Activated naive CD8-positive, alpha-beta T cell treated with anti-CD3 and anti-CD28 coated beads, Interleukin-2, amount 10 ng/mL, durations not matched to agents 7 days and 5 days (primary cell): ENCODE data around the gene OR2M3. TPM values are rescaled to one million over a fixed set of nuclear protein-coding genes. Genes with fewer than 3 reads are reported as not detected.

Experiments
- ATAC-seq: fragments of 150-1000 bp; cut with Tn5 transposase; one replicate; pipeline ENCODE4 v1.10.0; 2021; ENCODE audit warnings: low read depth, moderate library complexity
- POLR2A ChIA-PET: fragments of 350-600 bp; sonication (Branson Sonifier 250); formaldehyde crosslinking; loops from one replicate; lab custom pipeline; 2021; ENCODE audit warnings: antibody characterized with exemption; lab: Charles Lee
- DNase-seq: peaks from one replicate; pipeline ENCODE4 v3.0.0; 2021
- H3K27ac Mint-ChIP-seq: one replicate; pipeline ENCODE4 v1.8.0; 2022; ENCODE audit warnings: mild to moderate bottlenecking, mixed read lengths
- H3K27me3 Mint-ChIP-seq: one replicate; pipeline ENCODE4 v1.8.0; 2022; ENCODE audit warnings: mild to moderate bottlenecking, moderate library complexity, mixed read lengths
- H3K36me3 Mint-ChIP-seq: one replicate; pipeline ENCODE4 v1.8.0; 2021; ENCODE audit warnings: mild to moderate bottlenecking, mixed read lengths
- H3K4me1 Mint-ChIP-seq: one replicate; pipeline ENCODE4 v1.8.0; 2021; ENCODE audit warnings: mixed read lengths
- H3K4me3 Mint-ChIP-seq: one replicate; pipeline ENCODE4 v1.8.0; 2022; ENCODE audit warnings: mild to moderate bottlenecking, moderate library complexity, mixed read lengths
- H3K9me3 Mint-ChIP-seq: one replicate; pipeline ENCODE4 v1.8.0; 2021; ENCODE audit warnings: mixed read lengths
- total RNA-seq, 2 experiments: library from RNA; stranded (reverse); gene quantifications; one replicate each; pipeline ENCODE4 v1.2.3, GENCODE V29; 2021

The OR2M3 gene, protein sequence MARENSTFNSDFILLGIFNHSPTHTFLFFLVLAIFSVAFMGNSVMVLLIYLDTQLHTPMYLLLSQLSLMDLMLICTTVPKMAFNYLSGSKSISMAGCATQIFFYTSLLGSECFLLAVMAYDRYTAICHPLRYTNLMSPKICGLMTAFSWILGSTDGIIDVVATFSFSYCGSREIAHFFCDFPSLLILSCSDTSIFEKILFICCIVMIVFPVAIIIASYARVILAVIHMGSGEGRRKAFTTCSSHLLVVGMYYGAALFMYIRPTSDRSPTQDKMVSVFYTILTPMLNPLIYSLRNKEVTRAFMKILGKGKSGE
- not detected for total RNA-seq

DNA sequence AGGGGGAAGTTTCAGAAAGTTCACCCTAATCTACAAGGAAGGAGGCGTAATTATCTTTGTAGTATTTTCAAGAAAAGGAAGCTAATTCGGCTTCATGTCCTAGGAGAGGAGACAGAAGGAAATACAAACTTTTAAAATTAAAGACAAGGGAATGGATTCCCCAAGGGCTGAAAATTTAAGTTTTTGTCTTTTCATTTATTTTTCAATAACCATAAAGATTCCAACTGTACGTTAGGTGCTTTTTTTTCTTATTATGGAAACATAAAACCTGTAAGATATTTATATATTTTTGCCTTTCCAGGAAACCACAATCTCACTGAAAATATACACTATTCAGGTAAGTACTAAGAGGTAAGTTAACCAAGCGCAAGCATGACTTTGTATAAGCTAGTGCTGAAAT is at the start of gene OR2M3:
Gene OR2M3, plus strand, starts transcription at position 301 of the 400 bp plus-strand sequence. CDS start 5,803 bp downstream, outside the sequence.
- no peak for DNase-seq
- Mint-ChIP-seq H3K4me1 (no peaks in the 10 kb centered on the region), H3K4me3 (no peak within 1 kb of the TSS), H3K36me3 (no peaks in the 10 kb centered on the region), H3K9me3 (peaks cover 4% of the 10 kb centered on the region), H3K27me3 (no peaks in the 10 kb centered on the region), H3K27ac (no peak within 1 kb of the TSS)
- POLR2A ChIA-PET, result no interaction called here
- ATAC-seq, result no peak

DNA sequence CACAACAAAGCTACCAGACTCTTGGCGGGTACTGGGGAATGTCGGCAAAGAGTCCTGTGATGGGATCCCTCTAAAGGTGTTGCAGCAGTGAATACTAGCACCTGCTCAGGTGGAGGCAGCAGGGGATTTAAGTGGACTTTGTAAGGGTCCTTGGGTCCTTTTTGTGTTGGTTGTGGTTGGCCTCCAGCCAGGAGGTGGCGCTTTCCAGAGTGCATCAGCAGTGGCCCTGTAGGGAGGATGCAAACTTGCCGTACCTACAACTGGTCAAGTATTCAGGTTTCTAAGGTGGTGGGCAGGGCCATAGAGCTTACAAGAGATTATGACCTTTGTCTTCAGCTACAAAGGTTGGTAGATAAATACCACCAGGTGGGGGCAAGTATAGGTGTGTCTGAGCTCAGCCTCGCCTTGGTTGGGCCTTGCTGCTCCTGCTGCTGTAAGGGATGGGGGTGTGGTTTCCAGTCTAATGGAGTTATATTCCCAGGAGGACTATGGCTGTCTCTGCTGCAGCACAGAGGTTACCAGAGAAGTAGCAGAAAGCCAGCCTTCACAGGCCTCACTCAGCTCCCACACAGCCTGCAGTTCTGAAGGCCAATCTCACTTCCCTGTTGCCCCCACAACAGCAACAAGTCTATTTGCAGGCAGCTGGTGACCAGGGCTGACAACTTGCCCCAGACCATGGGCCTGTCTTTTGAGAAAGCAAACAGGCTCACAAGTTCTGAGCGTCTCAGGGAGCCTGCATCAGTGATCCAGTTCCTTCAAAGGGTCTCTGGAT is 44.8 kb upstream of the OR2M3 start:
- POLR2A ChIA-PET, result no interaction called here
- Mint-ChIP-seq H3K27me3 (no peaks in the 10 kb centered on the region), H3K9me3 (peaks cover 7% of the 10 kb centered on the region), H3K27ac (no peak overlapping the region), H3K4me3 (no peak overlapping the region), H3K36me3 (no peaks in the 10 kb centered on the region), H3K4me1 (no peaks in the 10 kb centered on the region)
- ATAC-seq, result no peak
- no peak for DNase-seq

DNA sequence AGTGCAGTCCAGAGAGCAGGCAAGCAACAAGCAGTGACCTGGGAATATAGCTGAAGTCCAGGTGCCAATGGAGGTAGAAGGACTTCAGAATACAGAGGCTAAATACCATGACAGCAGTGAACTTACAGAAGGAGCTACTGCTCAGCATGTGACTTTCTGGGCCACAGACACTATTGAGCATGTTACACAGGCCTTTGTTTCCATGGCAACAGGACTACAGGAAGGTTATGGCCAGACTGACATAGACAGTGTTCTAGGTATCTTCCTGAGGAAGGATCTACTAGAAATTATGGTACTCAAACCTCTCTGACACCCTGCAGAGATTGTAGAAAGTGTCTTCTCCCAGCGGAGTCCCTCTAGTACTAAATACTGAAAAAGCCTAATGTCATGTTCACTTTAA is 41.1 kb upstream of the OR2M3 start:
- POLR2A ChIA-PET, result no interaction called here
- Mint-ChIP-seq H3K27ac (no peak overlapping the region), H3K9me3 (peaks cover 2% of the 10 kb centered on the region), H3K36me3 (no peaks in the 10 kb centered on the region), H3K4me1 (no peaks in the 10 kb centered on the region), H3K4me3 (no peak overlapping the region), H3K27me3 (no peaks in the 10 kb centered on the region)
- ATAC-seq (no peak), DNase-seq (no peak)

DNA sequence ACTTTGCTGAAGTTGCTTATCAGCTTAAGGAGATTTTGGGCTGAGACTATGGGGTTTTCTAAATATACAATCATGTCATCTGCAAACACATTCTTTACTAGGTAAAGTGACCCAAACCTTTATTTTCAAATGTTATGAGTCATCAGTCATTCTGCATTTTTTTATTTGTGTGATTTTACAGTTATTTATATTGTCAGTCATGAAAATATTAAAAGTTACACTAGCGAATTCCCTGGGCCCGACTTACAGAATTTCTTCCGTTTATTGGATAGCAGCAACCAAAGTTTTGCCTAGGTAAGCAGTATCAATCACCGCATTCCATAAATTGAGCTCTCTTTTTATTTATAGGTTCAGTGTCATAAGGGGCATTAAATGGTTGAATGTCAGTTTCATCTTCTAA is 38.3 kb upstream of the OR2M3 start:
- no peak overlapping the region for H3K4me3 Mint-ChIP-seq
- H3K27me3 Mint-ChIP-seq, result no peaks in the 10 kb centered on the region
- H3K27ac Mint-ChIP-seq, result no peak overlapping the region
- H3K9me3 Mint-ChIP-seq, result peaks cover 2% of the 10 kb centered on the region
- POLR2A ChIA-PET, result no interaction called here
- no peaks in the 10 kb centered on the region for H3K4me1 Mint-ChIP-seq
- ATAC-seq (no peak), DNase-seq (no peak)
- H3K36me3 Mint-ChIP-seq, result no peaks in the 10 kb centered on the region

DNA sequence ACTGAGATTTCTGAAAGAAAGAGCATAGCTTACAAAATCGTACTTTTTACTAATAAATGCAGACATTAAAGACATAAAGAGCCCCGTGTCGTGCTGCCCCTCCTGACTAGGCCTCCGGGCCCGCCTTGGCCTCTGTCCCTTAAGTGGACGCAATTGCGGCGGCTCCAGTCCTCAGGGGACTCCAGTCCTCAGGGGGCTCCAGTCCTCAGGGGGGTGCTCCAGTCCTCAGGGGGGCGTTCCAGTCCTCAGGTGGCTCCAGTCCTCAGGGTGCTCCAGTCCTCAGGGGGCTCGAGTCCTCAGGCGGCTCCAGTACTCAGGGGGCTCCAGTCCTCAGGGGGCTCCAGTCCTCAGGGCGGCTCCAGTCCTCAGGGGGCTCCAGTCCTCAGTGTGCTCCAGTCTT is 33.0 kb upstream of the OR2M3 start:
- Mint-ChIP-seq H3K9me3 (peaks cover 3% of the 10 kb centered on the region), H3K4me1 (no peaks in the 10 kb centered on the region), H3K4me3 (no peak overlapping the region), H3K27me3 (no peaks in the 10 kb centered on the region), H3K27ac (no peak overlapping the region), H3K36me3 (no peaks in the 10 kb centered on the region)
- DNase-seq (no peak), ATAC-seq (no peak)
- POLR2A ChIA-PET, result no interaction called here

DNA sequence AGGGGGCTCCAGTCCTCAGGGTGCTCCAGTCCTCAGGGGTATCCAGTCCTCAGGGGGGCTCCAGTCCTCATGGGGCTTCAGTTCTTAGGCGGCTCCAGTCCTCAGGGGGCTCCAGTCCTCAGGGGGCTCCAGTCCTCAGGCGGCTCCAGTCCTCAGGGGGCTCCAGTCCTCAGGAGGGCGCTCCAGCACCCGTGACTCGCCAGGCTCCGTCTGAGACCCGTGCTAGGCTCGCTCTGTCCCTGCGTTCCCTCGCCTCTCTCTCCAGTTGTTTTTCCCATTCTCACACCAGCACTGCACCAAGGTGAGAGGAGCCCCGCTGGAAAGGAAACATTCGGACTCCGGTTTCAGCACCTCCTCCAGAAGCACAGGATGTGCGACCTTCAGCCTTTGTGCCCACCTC is 31.9 kb upstream of the OR2M3 start:
- H3K27ac Mint-ChIP-seq, result no peak overlapping the region
- no peak overlapping the region for H3K4me3 Mint-ChIP-seq
- ATAC-seq (no peak), DNase-seq (no peak)
- no peaks in the 10 kb centered on the region for H3K27me3 Mint-ChIP-seq
- POLR2A ChIA-PET, result no interaction called here
- no peaks in the 10 kb centered on the region for H3K4me1 Mint-ChIP-seq
- peaks cover 2% of the 10 kb centered on the region for H3K9me3 Mint-ChIP-seq
- no peaks in the 10 kb centered on the region for H3K36me3 Mint-ChIP-seq

DNA sequence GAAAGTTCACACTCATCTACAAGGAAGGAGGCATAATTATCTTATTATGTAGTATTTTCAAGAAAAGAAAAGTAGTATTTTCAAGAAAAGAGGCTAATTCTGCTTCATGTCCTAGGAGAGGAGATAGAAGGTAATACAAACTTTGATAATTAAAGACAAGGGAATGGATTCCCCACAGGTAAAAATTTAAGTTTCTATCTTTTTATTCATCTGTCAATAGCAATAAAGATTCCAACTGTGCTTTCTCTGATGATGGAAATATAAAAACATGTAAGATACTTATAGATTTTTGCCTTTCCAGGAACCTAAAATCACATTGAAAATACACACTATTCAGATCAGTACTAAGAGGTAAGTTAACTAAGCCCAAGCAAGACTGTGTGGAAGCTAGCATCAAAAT is 22.5 kb upstream of the OR2M3 start, which contains the start of gene OR2M2:
Gene OR2M2, plus strand, starts transcription at position 301 of the 400 bp plus-strand sequence. CDS start 5,165 bp downstream, outside the sequence.
- Mint-ChIP-seq H3K36me3 (no peaks in the 10 kb centered on the region), H3K4me3 (no peak within 1 kb of the TSS), H3K9me3 (no peaks in the 10 kb centered on the region), H3K4me1 (no peaks in the 10 kb centered on the region), H3K27ac (no peak within 1 kb of the TSS), H3K27me3 (no peaks in the 10 kb centered on the region)
- DNase-seq, result no peak
- POLR2A ChIA-PET, result no interaction called here
- ATAC-seq, result no peak

DNA sequence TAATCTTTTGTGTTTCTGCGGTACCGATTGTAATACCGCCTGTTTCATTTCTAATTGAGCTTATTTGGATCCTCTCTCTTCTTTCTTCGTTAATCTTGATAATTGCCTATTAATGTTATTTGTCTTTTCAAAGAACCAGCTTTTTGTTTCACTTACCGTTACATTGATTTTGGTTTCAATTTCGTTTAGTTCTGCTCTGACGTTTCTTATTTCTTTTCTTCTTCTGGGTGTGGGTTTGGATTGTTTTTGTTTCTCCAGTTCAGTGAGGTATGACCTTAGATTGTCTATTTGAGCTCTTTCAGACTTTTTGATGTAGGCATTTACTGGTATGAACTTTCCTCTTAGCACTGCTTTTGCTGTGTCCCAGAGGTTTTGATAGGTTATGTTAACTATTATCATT is 13.1 kb upstream of the OR2M3 start:
- Mint-ChIP-seq H3K27me3 (no peaks in the 10 kb centered on the region), H3K4me1 (no peaks in the 10 kb centered on the region), H3K9me3 (peaks cover 9% of the 10 kb centered on the region), H3K36me3 (no peaks in the 10 kb centered on the region), H3K27ac (no peak overlapping the region), H3K4me3 (no peak overlapping the region)
- DNase-seq (no peak), ATAC-seq (no peak)
- POLR2A ChIA-PET, result no interaction called here

DNA sequence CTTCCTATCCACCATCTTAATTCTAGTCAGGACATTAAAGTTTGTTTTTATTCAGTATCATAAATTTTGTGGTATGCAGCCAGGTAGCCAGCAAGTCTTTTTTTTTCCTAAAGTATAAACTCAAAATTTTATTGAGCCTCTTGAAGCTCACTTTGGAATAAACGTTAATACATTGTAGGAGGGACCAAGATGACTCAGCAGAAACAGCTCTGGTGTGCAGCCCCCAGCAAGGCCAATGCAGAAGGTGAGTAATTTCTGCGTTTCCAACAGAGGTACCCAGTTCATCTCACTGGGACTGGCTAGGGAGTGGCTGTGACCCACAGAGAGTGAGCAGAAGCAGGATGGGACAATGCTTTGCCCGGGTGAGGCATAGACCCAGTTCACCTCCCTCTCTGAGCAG is 9.7 kb upstream of the OR2M3 start:
- H3K4me1 Mint-ChIP-seq, result no peaks in the 10 kb centered on the region
- H3K4me3 Mint-ChIP-seq, result no peak overlapping the region
- no peak for DNase-seq
- H3K27me3 Mint-ChIP-seq, result no peaks in the 10 kb centered on the region
- H3K9me3 Mint-ChIP-seq, result peaks cover 4% of the 10 kb centered on the region
- H3K27ac Mint-ChIP-seq, result no peak overlapping the region
- POLR2A ChIA-PET, result no interaction called here
- no peaks in the 10 kb centered on the region for H3K36me3 Mint-ChIP-seq
- ATAC-seq, result no peak

DNA sequence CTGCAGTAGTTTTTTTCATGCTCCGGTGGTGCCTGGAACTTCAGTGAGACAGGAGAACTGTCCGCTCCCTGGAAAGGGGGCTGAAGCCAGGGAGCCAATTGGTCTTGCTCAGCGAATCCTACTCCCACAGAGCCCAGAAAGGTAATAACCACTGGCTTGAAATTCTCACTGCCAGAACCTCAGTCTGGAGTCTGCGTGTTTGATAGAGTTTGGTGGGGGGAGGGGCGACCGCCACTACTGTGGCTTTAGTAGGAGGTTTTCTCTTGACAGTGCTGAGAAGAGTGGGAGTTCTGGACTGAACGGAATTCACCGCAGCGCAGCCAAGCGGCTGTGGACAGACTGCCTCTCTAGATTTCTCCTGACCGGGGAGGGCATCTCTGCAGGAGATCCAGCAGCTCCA is 8.0 kb upstream of the OR2M3 start:
- Mint-ChIP-seq H3K27me3 (no peaks in the 10 kb centered on the region), H3K27ac (no peak overlapping the region)

DNA sequence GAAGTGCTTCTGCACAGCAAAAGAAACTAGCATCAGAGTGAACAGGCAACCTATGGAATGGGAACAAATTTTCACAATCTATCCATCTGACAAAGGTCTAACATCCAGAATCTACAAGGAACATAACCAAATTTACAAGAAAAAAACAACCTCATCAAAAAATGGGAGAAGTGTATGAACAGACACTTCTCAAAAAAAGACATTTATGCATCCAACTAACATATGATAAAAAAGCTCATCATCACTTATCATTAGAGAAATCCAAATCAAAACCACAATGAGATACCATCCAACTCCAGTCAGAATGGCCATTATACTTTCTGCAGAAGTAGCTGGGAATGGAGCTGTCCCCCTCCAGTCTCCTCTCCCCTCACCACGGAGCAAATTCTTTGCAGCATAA is 2.9 kb upstream of the OR2M3 start:
- Mint-ChIP-seq H3K27ac (no peak overlapping the region), H3K9me3 (peaks cover 5% of the 10 kb centered on the region), H3K4me3 (no peak overlapping the region), H3K27me3 (no peaks in the 10 kb centered on the region), H3K4me1 (no peaks in the 10 kb centered on the region), H3K36me3 (no peaks in the 10 kb centered on the region)
- POLR2A ChIA-PET, result no interaction called here
- ATAC-seq, result no peak
- DNase-seq, result no peak

More for the DNA sequence above, 8.0 kb upstream of the OR2M3 start:
- no peak overlapping the region for H3K4me3 Mint-ChIP-seq
- no peaks in the 10 kb centered on the region for H3K36me3 Mint-ChIP-seq
- H3K4me1 Mint-ChIP-seq, result no peaks in the 10 kb centered on the region
- H3K9me3 Mint-ChIP-seq, result peaks cover 7% of the 10 kb centered on the region
- DNase-seq (no peak), ATAC-seq (no peak)
- POLR2A ChIA-PET, result no interaction called here

DNA sequence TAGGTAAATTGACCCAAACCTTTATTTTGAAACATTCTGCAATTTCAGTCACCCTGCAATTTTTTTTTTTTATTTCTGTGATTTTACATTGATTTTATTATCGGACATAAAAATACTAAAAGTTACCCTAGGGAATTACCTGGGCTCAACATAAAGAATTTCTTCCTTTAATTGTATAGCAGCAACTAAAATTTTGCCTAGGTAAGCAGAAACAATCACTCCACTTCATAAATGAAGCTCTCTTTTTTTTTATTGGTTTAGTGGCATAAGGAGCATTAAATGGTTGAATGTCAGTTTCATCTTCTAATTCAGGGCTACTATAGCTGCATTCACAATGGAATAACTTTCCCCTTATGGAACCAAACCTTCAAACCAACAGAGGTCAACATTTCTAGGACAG is 18.8 kb downstream of the OR2M3 start:
- POLR2A ChIA-PET, result no interaction called here
- H3K9me3 Mint-ChIP-seq, result no peaks in the 10 kb centered on the region
- no peaks in the 10 kb centered on the region for H3K27me3 Mint-ChIP-seq
- H3K4me1 Mint-ChIP-seq, result no peaks in the 10 kb centered on the region
- DNase-seq (no peak), ATAC-seq (no peak)
- H3K36me3 Mint-ChIP-seq, result no peaks in the 10 kb centered on the region
- no peak overlapping the region for H3K4me3 Mint-ChIP-seq
- H3K27ac Mint-ChIP-seq, result no peak overlapping the region

DNA sequence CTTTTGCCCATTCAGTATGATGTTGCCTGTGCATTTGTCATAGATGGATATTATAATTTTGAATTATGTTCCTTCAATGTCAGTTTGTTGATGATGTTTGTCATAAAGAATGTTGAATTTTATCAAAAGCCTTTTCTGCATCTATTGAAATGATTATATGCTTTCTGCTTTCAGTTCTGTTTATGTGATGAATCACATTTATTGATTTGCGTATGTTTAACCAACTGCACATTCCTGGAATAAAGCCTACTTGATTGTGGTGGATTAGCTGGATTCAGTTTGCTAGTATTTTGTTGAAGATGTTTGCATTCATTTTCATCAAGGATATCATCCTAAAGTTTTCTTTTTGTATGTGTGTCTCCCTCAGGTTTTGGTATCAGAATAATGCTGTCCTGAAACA is 28.5 kb downstream of the OR2M3 start:
- Mint-ChIP-seq H3K36me3 (no peaks in the 10 kb centered on the region), H3K27ac (no peak overlapping the region), H3K9me3 (no peaks in the 10 kb centered on the region), H3K4me3 (no peak overlapping the region), H3K4me1 (no peaks in the 10 kb centered on the region), H3K27me3 (no peaks in the 10 kb centered on the region)
- ATAC-seq, result no peak
- POLR2A ChIA-PET, result no interaction called here
- no peak for DNase-seq

DNA sequence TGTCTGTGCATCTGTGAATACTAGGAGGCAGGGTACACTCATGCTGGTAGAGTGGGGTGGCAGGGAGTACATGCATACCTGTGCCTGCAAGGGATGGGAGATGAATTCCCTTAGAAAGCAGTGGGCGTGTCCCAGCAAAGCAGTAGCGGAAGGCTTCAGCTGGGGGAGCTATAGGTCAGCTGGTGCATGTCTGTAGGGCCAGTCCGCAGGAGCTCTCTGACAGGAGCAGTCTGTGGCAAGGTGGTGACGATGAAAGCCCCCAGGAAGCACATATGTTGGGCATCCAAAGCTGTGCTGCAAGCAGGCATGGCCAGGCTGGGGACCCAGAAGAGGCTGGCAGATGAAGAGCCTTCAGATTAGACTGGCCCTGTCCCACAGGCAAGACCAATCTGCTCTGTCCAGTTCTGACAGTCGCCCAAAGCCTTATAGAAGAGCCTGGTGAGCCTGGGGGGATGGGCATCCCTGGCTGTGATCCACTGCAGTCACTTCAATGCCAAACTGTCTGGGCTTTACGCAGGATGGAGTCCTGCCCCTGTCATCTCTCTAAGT is 32.4 kb downstream of the OR2M3 start:
- Mint-ChIP-seq H3K4me1 (no peaks in the 10 kb centered on the region), H3K4me3 (no peak overlapping the region)

More for the DNA sequence above, 32.4 kb downstream of the OR2M3 start:
- ATAC-seq (no peak), DNase-seq (no peak)
- no peaks in the 10 kb centered on the region for H3K36me3 Mint-ChIP-seq
- no peaks in the 10 kb centered on the region for H3K9me3 Mint-ChIP-seq
- no peak overlapping the region for H3K27ac Mint-ChIP-seq
- POLR2A ChIA-PET, result no interaction called here
- H3K27me3 Mint-ChIP-seq, result no peaks in the 10 kb centered on the region
